ENCODE results near the gene FOLR2.

FOLR2 gene

DNA sequence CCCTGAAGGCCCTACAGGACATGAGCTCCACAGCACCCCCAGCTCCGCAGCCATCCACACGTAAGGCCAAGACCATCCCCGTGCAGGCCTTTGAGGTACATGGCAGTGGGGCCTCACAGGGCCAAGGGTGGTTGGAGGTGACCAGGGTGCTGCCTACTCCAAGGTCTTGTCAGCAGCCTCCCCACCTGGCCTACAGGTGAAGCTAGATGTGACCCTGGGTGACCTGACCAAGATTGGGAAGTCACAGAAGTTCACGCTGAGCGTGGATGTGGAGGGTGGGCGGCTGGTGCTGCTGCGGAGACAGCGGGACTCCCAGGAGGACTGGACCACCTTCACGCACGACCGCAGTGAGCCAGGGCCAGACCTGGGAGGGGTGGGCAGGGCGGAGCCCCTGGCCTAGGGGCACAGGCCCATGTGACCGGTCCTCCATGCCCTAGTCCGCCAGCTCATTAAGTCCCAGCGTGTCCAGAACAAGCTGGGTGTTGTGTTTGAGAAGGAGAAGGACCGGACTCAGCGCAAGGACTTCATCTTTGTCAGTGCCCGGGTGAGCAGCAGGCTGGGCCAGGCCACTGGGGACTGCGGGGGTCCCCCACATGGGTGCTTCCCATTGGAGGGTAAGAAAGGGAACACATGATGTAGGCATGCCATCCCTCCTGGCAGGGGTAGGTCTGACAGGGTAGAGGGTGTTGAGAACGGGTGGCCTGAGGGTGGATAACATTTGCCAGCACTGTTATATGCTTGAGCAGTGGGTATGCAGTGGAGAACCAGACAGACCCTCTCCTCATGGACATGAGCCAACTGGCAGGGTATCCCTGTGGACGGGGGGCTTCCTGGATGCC lies 13.6 kb downstream of the FOLR2 start:
- TF ChIP-seq EZH2phosphoT487 (IDR thresholded peaks at IDR 0.05; ENCODE audit: low read depth), result no peak
- TF ChIP-seq, protein P1, sequence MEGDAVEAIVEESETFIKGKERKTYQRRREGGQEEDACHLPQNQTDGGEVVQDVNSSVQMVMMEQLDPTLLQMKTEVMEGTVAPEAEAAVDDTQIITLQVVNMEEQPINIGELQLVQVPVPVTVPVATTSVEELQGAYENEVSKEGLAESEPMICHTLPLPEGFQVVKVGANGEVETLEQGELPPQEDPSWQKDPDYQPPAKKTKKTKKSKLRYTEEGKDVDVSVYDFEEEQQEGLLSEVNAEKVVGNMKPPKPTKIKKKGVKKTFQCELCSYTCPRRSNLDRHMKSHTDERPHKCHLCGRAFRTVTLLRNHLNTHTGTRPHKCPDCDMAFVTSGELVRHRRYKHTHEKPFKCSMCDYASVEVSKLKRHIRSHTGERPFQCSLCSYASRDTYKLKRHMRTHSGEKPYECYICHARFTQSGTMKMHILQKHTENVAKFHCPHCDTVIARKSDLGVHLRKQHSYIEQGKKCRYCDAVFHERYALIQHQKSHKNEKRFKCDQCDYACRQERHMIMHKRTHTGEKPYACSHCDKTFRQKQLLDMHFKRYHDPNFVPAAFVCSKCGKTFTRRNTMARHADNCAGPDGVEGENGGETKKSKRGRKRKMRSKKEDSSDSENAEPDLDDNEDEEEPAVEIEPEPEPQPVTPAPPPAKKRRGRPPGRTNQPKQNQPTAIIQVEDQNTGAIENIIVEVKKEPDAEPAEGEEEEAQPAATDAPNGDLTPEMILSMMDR (IDR thresholded peaks at IDR 0.05; ENCODE audit: low read depth, low read length), result no peak
- Histone ChIP-seq H2AFZ (ENCODE audit: low read depth, low read length) (no peak overlapping the region), H3K27ac (ENCODE audit: low read length) (no peak overlapping the region), H4K20me1 (ENCODE audit: insufficient read depth, low read length) (peaks cover 36% of the 10 kb centered on the region), H3K4me2 (ENCODE audit: low read length) (no peak overlapping the region), H3K4me3 (ENCODE audit: low read length) (no peak overlapping the region), H3K79me2 (ENCODE audit: low read length) (peaks cover 19% of the 10 kb centered on the region), H3K4me1 (ENCODE audit: low read length) (peaks cover 6% of the 10 kb centered on the region), H3K36me3 (replicated peaks; ENCODE audit: low read depth, low read length) (peaks cover 73% of the 10 kb centered on the region), H3K9ac (ENCODE audit: low read length) (no peak overlapping the region), H3K9me3 (ENCODE audit: insufficient read depth, low read length) (no peaks in the 10 kb centered on the region), H3K27me3 (ENCODE audit: low read depth, low read length) (no peaks in the 10 kb centered on the region)

DNA sequence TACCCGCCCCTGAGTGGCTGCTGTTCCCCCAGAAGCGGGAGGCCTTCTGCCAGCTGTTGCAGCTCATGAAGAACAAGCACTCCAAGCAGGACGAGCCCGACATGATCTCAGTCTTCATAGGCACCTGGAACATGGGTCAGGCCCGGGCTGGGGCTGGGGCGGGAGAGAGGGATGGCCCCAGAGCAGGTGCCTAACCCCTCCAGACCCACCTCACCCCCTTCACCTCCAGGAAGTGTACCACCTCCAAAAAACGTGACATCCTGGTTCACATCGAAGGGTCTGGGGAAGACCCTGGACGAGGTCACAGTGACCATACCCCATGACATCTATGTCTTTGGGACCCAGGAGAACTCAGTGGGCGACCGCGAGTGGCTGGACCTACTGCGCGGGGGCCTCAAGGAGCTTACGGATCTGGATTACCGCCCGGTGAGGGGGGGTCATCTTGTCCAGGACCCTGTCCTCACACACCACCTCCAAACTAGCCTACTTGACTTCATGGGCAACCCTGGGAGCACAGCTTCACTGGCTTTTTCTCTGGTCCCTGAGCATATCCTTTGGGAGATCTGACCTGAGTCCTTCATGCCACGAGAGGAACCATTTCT lies 14.3 kb downstream of the FOLR2 start:
- Histone ChIP-seq H3K4me2 (ENCODE audit: low read length) (no peak overlapping the region), H2AFZ (ENCODE audit: low read depth, low read length) (no peak overlapping the region), H3K4me3 (ENCODE audit: low read length) (no peak overlapping the region), H3K79me2 (ENCODE audit: low read length) (peaks cover 12% of the 10 kb centered on the region), H3K27me3 (ENCODE audit: low read depth, low read length) (no peaks in the 10 kb centered on the region), H4K20me1 (ENCODE audit: insufficient read depth, low read length) (peaks cover 29% of the 10 kb centered on the region), H3K27ac (ENCODE audit: low read length) (no peak overlapping the region), H3K36me3 (replicated peaks; ENCODE audit: low read depth, low read length) (peaks cover 78% of the 10 kb centered on the region), H3K9ac (ENCODE audit: low read length) (no peak overlapping the region), H3K9me3 (ENCODE audit: insufficient read depth, low read length) (no peaks in the 10 kb centered on the region), H3K4me1 (ENCODE audit: low read length) (peaks cover under 1% of the 10 kb centered on the region; the same call in 1 of the 2 replicates)
- TF ChIP-seq, protein P1 (IDR thresholded peaks at IDR 0.05; ENCODE audit: low read depth, low read length), result no peak
- TF ChIP-seq EZH2phosphoT487 (IDR thresholded peaks at IDR 0.05; ENCODE audit: low read depth), result no peak

DNA sequence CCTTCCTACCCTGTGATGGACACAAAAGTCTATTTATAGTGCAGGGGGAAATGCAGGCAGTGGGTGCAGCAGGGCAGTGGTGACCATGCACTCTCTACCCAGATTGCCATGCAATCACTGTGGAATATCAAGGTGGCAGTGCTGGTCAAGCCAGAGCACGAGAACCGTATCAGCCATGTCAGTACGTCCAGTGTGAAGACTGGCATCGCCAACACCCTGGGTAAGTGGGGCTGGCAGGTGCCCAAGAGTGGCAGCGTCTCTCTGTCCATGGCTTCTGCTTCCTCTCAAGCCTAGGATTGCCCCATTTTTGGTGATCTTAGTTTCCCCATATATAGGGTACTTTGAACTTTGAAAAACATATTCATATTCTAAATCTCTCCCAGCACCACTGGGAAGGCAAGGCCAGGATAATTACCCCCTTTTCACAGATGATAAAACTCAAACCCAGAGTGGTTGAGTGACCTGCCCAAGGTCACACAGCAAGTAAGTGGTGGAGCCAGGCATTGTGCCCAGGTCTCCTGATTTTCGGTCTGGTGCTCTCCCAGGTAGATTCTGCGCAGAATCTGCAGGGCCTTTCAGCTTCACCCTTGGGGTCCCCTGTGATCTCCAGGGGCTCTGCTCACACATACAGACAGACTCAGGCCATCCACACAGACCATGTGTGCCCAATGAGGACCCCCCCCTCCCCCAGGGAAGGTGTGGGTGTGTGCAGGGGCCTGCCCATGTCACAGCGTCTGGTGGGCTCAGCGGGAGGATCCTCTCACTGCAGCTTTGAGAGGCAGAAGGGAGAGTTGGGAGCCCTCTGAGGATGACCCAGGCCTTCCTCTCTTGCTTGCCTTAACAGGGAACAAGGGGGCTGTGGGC lies 15.0 kb downstream of the FOLR2 start:
- H4K20me1 ChIP-seq (ENCODE audit: insufficient read depth, low read length), result peaks cover 31% of the 10 kb centered on the region
- H3K27me3 ChIP-seq (ENCODE audit: low read depth, low read length), result no peaks in the 10 kb centered on the region
- peaks cover 84% of the 10 kb centered on the region for H3K36me3 ChIP-seq (replicated peaks; ENCODE audit: low read depth, low read length)
- no peak overlapping the region for H2AFZ ChIP-seq (ENCODE audit: low read depth, low read length)
- no peaks in the 10 kb centered on the region for H3K9me3 ChIP-seq (ENCODE audit: insufficient read depth, low read length)
- H3K9ac ChIP-seq (ENCODE audit: low read length), result no peak overlapping the region
- H3K79me2 ChIP-seq (ENCODE audit: low read length), result peaks cover 4% of the 10 kb centered on the region
- TF ChIP-seq, protein P1 (IDR thresholded peaks at IDR 0.05; ENCODE audit: low read depth, low read length), result no peak
- no peak for TF ChIP-seq EZH2phosphoT487 (IDR thresholded peaks at IDR 0.05; ENCODE audit: low read depth)
- no peak overlapping the region for H3K27ac ChIP-seq (ENCODE audit: low read length)
- no peak overlapping the region for H3K4me2 ChIP-seq (ENCODE audit: low read length)
- H3K4me3 ChIP-seq (ENCODE audit: low read length), result no peak overlapping the region
- no peaks in the 10 kb centered on the region for H3K4me1 ChIP-seq (ENCODE audit: low read length)
